DND-41 (cell line): ENCODE results near the gene ABLIM2.

Source experiments
- ATAC-seq: fragments of 200-7000 bp; cut with Tn5 transposase; 3 replicates; pipeline ENCODE4 v1.9.1; 2021; ENCODE audit warnings: low read depth; ENCODE audit not compliant: insufficient read depth
- DNase-seq: peaks from one replicate; pipeline ENCODE4 v3.0.0-alpha.2; 2020
- H2AFZ ChIP-seq: 2 replicates; pipeline ENCODE4 v1.6.0; 2012; ENCODE audit warnings: low read depth, low read length
- H3K27ac ChIP-seq: 2 replicates; pipeline ENCODE4 v1.5.1; 2012; ENCODE audit warnings: low read length, inconsistent platforms
- H3K27me3 ChIP-seq: fragments of 200-600 bp; sonication (generic); 2 replicates; pipeline ENCODE4 v1.6.0; 2012; ENCODE audit warnings: low read length, mild to moderate bottlenecking, inconsistent platforms; ENCODE audit not compliant: insufficient read depth, poor library complexity
- H3K36me3 ChIP-seq: 2 replicates; pipeline ENCODE4 v1.5.1; 2012; ENCODE audit warnings: low read length, inconsistent platforms; ENCODE audit not compliant: insufficient read depth
- H3K4me1 ChIP-seq: 2 replicates; pipeline ENCODE4 v1.5.1; 2012; ENCODE audit warnings: mild to moderate bottlenecking, low read length; ENCODE audit not compliant: insufficient read depth
- H3K4me2 ChIP-seq: 2 replicates; pipeline ENCODE4 v1.6.0; 2012; ENCODE audit warnings: mild to moderate bottlenecking, moderate library complexity, low read length, inconsistent platforms; ENCODE audit not compliant: insufficient read depth
- H3K4me3 ChIP-seq, 2 experiments: fragments of 200-600 bp in 1 of 2; shearing (Covaris generic) in 1 of 2; 2 replicates each; pipeline ENCODE4 v1.5.1; 2012 to 2016; ENCODE audit warnings: inconsistent platforms in 2 of 2, low read length in 2 of 2, mild to moderate bottlenecking in 2 of 2, low read depth in 1 of 2, moderate library complexity in 1 of 2
- H3K79me2 ChIP-seq: 2 replicates; pipeline ENCODE4 v1.6.0; 2012; ENCODE audit warnings: low read length, inconsistent platforms; ENCODE audit not compliant: insufficient read depth
- H3K9ac ChIP-seq: 2 replicates; pipeline ENCODE4 v1.6.0; 2012; ENCODE audit warnings: low read depth, mild to moderate bottlenecking, inconsistent platforms, low read length, moderate library complexity
- H3K9me3 ChIP-seq: 2 replicates; pipeline ENCODE4 v1.5.1; 2012; ENCODE audit warnings: low read length, moderate library complexity, mild to moderate bottlenecking, inconsistent platforms; ENCODE audit not compliant: insufficient read depth, severe bottlenecking
- H4K20me1 ChIP-seq: 2 replicates; pipeline ENCODE4 v1.6.0; 2012; ENCODE audit warnings: low read length; ENCODE audit not compliant: insufficient read depth
- CTCF ChIP-seq: IDR thresholded peaks from 2 replicates; pipeline ENCODE4 v1.5.1; 2012; ENCODE audit warnings: borderline replicate concordance, low read length, moderate library complexity, mild to moderate bottlenecking; ENCODE audit not compliant: poor library complexity, severe bottlenecking; ENCODE audit errors: extremely low read depth
- EZH2 ChIP-seq: IDR thresholded peaks from 3 replicates; pipeline ENCODE4 v1.6.1; 2012; ENCODE audit warnings: borderline replicate concordance, low read depth, mild to moderate bottlenecking, moderate library complexity, low read length, inconsistent platforms; ENCODE audit not compliant: severe bottlenecking

Gene ABLIM2

GRCh38 chr4:7938609-7939376 is 219.8 kb downstream of the ABLIM2 start:
- H3K36me3 ChIP-seq, result no peaks in the 10 kb centered on the region
- no peak overlapping the region for H2AFZ ChIP-seq
- no peaks in the 10 kb centered on the region for H3K4me1 ChIP-seq
- H3K9me3 ChIP-seq, result no peaks in the 10 kb centered on the region
- no peak overlapping the region for H3K4me3 ChIP-seq
- no peaks in the 10 kb centered on the region for H4K20me1 ChIP-seq
- no peaks in the 10 kb centered on the region for H3K79me2 ChIP-seq
- H3K9ac ChIP-seq, result no peak overlapping the region
- H3K27ac ChIP-seq, result no peak overlapping the region
- no peak for DNase-seq
- no peak for ATAC-seq
- TF ChIP-seq EZH2 (no peak), CTCF (no peak)
- H3K27me3 ChIP-seq, result peaks cover 13% of the 10 kb centered on the region
- H3K4me2 ChIP-seq, result no peak overlapping the region

GRCh38 chr4:7938266-7938608 is 220.4 kb downstream of the ABLIM2 start:
- Histone ChIP-seq H3K27me3 (peaks cover 13% of the 10 kb centered on the region), H3K9me3 (no peaks in the 10 kb centered on the region), H3K27ac (no peak overlapping the region), H3K4me2 (no peak overlapping the region), H3K4me3 (no peak overlapping the region), H3K4me1 (no peaks in the 10 kb centered on the region), H2AFZ (no peak overlapping the region), H4K20me1 (no peaks in the 10 kb centered on the region), H3K79me2 (no peaks in the 10 kb centered on the region), H3K36me3 (no peaks in the 10 kb centered on the region), H3K9ac (no peak overlapping the region)
- DNase-seq (no peak), ATAC-seq (no peak)
- TF ChIP-seq EZH2, result no peak
- no peak for TF ChIP-seq CTCF

GRCh38 chr4:7937006-7937405 is 221.6 kb downstream of the ABLIM2 start:
- H3K27me3 ChIP-seq, result peaks cover 13% of the 10 kb centered on the region
- H3K27ac ChIP-seq, result no peak overlapping the region
- H3K9me3 ChIP-seq, result no peaks in the 10 kb centered on the region
- no peak overlapping the region for H3K9ac ChIP-seq
- H3K4me1 ChIP-seq, result no peaks in the 10 kb centered on the region
- ATAC-seq (no peak), DNase-seq (no peak)
- no peaks in the 10 kb centered on the region for H3K79me2 ChIP-seq
- TF ChIP-seq EZH2 (no peak), CTCF (no peak)
- no peak overlapping the region for H3K4me3 ChIP-seq
- H3K4me2 ChIP-seq, result no peak overlapping the region
- no peaks in the 10 kb centered on the region for H4K20me1 ChIP-seq
- no peak overlapping the region for H2AFZ ChIP-seq
- no peaks in the 10 kb centered on the region for H3K36me3 ChIP-seq
